Lung (tissue), 12 donors: ENCODE results near the gene ENPP1. TPM values are rescaled to one million over a fixed set of nuclear protein-coding genes. Genes with fewer than 3 reads are reported as not detected.

Source experiments
- ATAC-seq: fragments of 200-7000 bp; cut with Tn5 transposase; one replicate; pipeline ENCODE4 v1.9.1; 2020; ENCODE audit warnings: moderate number of reproducible peaks; ENCODE audit not compliant: insufficient read depth, low FRiP score
- DNase-seq, 3 donors: peaks; one replicate each; pipeline ENCODE4 v3.0.0-alpha.2; 2013 to 2017
- H3K27ac ChIP-seq, 2 donors: one replicate each; pipeline ENCODE4 v1.5.1; 2013; ENCODE audit warnings: mild to moderate bottlenecking in 2 of 2, moderate library complexity in 2 of 2, control low read depth in 1 of 2, inconsistent platforms in 1 of 2, low read depth in 1 of 2, low read length in 1 of 2
- H3K27me3 ChIP-seq, 3 donors: one replicate each; pipeline ENCODE4 v1.5.1; 2013; ENCODE audit warnings: low read length in 2 of 3; ENCODE audit not compliant: control insufficient read depth in 3 of 3, insufficient read depth in 3 of 3
- H3K36me3 ChIP-seq, 4 donors: one replicate each; pipeline ENCODE4 v1.5.1; 2013; ENCODE audit warnings: low read length in 4 of 4, mild to moderate bottlenecking in 1 of 4, moderate library complexity in 1 of 4; ENCODE audit not compliant: control insufficient read depth in 4 of 4, insufficient read depth in 4 of 4
- H3K4me1 ChIP-seq, 5 donors: one replicate each; pipeline ENCODE4 v1.5.1; 2013; ENCODE audit warnings: low read length in 5 of 5, mild to moderate bottlenecking in 2 of 5, moderate library complexity in 1 of 5; ENCODE audit not compliant: control insufficient read depth in 5 of 5, insufficient read depth in 5 of 5
- H3K4me3 ChIP-seq: one replicate; pipeline ENCODE4 v1.5.1; 2013; ENCODE audit warnings: mild to moderate bottlenecking, control low read depth, moderate library complexity
- H3K9ac ChIP-seq, 2 donors: one replicate each; pipeline ENCODE4 v1.5.1; 2013; ENCODE audit warnings: low read length in 2 of 2, control low read depth in 1 of 2; ENCODE audit not compliant: insufficient read depth in 1 of 2
- H3K9me3 ChIP-seq, 4 donors: one replicate each; pipeline ENCODE4 v1.5.1; 2013; ENCODE audit warnings: low read length in 3 of 4, mild to moderate bottlenecking in 1 of 4, moderate library complexity in 1 of 4; ENCODE audit not compliant: control insufficient read depth in 4 of 4, insufficient read depth in 3 of 4
- WGBS, 2 donors: extraction: QIAGEN DNeasy Blood & Tissue Kit; methylation state at CpG; one replicate each; pipeline ENCODE4 v1.1.7; 2013; 5-methylcytosine and 5-hydroxymethylcytosine counted together
- polyA plus RNA-seq, 2 donors: library from polyadenylated mRNA; stranded (reverse); fragments of 200-250 nt; gene quantifications; one replicate each; pipeline ENCODE4 v1.2.1, GENCODE V29; 2013
- total RNA-seq, 2 donors: library from RNA; depleted of rRNA in 1 of 2; stranded (reverse); fragments of >200 nt in 1 of 2; gene quantifications; one replicate each; pipeline ENCODE4 v1.2.1, GENCODE V29; 2014 to 2021
- TF ChIP-seq, protein P1 (sequence below): IDR thresholded peaks from 2 replicates; pipeline ENCODE4 v1.5.1; 2012; ENCODE audit warnings: mild to moderate bottlenecking; ENCODE audit errors: control extremely low read depth, extremely low read depth
- donor health status: control.
- donor health status: control.
- donor health status: Bipolar disorder and iron deficiency.
- donor health status: healthy.
- donor health status: DM: yes; HTN: yes; CAD: no.

The ENPP1 gene
- total and polyA plus RNA-seq, 4 donors = 0.21 to 7.3 (median 0.82) TPM

DNA sequence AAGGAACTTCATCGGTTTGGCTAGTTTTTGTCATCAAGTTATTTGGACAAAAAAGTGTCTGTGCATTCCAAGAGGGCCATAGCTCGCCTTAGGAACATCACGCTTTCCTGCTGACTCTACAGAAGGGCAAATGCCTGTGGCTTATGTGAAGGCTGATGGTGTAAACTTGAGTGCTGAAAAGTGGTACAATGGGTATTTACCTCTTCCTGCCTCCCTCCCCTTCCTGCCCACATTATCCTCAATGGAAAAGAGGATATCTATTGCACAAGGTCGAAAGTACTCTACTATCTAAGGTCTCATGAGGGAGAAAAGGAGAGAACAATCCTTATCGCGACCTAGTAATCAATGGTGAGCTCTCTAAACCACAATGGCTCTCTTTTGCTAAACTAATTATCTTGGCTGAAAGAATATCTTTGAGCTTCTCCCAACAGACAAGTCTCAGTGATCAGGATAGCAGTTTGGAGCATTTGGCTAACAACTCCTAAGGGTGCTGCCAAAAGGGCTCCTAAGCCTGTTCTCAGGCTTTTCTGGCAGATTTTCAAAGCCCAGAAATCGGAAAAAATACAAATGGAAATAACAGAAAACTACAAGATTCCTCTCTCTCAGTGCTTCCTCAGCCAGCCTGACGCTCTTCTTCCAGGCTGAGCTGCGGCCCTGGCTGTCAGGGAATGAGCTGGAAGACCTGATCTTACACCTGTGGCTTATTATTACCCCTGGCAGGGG is 42.6 kb upstream of the ENPP1 start:
- H3K27ac ChIP-seq = no peak overlapping the region
- DNase-seq (no peak), ATAC-seq (no peak)
- H3K9me3 ChIP-seq = no peaks in the 10 kb centered on the region
- H3K27me3 ChIP-seq = no peaks in the 10 kb centered on the region
- H3K4me3 ChIP-seq = no peak overlapping the region
- 76 to 83% methylated on average over 9 of the region's 9 CpGs for WGBS, 2 donors
- H3K36me3 ChIP-seq = no peaks in the 10 kb centered on the region
- no peak overlapping the region for H3K9ac ChIP-seq
- H3K4me1 ChIP-seq = peaks cover 0 to under 1% (median 0%) of the 10 kb centered on the region in 5 donors
- TF ChIP-seq, protein P1, sequence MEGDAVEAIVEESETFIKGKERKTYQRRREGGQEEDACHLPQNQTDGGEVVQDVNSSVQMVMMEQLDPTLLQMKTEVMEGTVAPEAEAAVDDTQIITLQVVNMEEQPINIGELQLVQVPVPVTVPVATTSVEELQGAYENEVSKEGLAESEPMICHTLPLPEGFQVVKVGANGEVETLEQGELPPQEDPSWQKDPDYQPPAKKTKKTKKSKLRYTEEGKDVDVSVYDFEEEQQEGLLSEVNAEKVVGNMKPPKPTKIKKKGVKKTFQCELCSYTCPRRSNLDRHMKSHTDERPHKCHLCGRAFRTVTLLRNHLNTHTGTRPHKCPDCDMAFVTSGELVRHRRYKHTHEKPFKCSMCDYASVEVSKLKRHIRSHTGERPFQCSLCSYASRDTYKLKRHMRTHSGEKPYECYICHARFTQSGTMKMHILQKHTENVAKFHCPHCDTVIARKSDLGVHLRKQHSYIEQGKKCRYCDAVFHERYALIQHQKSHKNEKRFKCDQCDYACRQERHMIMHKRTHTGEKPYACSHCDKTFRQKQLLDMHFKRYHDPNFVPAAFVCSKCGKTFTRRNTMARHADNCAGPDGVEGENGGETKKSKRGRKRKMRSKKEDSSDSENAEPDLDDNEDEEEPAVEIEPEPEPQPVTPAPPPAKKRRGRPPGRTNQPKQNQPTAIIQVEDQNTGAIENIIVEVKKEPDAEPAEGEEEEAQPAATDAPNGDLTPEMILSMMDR = no peak

DNA sequence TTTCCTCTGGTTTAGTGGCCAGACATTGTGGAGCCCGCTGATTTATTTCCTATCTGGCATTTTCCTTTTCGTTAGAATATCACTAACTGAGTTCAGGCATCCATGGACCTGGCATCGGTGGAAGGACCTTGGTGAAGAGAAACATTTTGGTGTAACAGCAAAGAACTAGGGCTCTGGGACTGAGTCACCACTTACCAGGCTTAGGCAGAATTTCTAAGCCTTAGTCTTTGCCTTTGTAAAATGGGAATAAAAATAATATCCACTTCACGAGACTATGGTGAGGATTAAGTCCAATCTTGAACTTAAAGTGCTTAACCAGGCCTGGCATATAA is 42.0 kb upstream of the ENPP1 start:
- 78 to 88% methylated on average over 4 of the region's 4 CpGs for WGBS, 2 donors
- TF ChIP-seq, protein P1 = no peak
- Histone ChIP-seq H3K4me1 (no peaks in the 10 kb centered on the region), H3K27me3 (no peaks in the 10 kb centered on the region), H3K4me3 (no peak overlapping the region), H3K9me3 (no peaks in the 10 kb centered on the region), H3K27ac (no peak overlapping the region), H3K9ac (no peak overlapping the region), H3K36me3 (no peaks in the 10 kb centered on the region)
- DNase-seq = no peak
- no peak for ATAC-seq

- TF ChIP-seq, protein P1 = no peak
- ATAC-seq (no peak), DNase-seq (no peak)
- Histone ChIP-seq H3K9ac (no peak overlapping the region), H3K27me3 (no peaks in the 10 kb centered on the region), H3K27ac (no peak overlapping the region), H3K4me1 (no peaks in the 10 kb centered on the region), H3K4me3 (no peak overlapping the region), H3K9me3 (no peaks in the 10 kb centered on the region), H3K36me3 (no peaks in the 10 kb centered on the region)
- WGBS, 2 donors = 88 to 94% methylated on average over 2 of the region's 2 CpGs
Measured at GRCh38 chr6:131766631-131767030, 41.2 kb upstream of the ENPP1 start.

DNA sequence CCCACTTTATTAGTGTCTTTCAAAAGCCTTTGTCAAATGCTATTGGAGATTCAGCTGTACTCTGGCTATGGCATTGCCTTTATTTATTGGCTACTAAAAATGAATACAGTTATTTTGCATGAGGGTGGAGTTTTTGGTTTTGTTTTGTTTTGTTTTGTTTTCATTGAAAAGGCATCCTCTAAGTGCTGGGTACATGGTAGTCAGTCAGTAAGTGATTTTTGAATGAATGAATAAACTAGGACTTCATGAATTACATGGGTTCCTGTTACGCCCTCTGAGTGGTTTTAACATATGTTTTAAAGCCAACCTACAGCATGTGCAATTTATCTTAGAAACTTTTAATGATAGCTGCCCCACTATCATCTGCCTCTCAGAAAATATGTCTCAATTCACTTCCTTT is 38.9 kb upstream of the ENPP1 start:
- WGBS, 2 donors = 96% methylated on average over 1 of the region's 1 CpG
- TF ChIP-seq, protein P1 = no peak
- DNase-seq (no peak), ATAC-seq (no peak)
- Histone ChIP-seq H3K9me3 (peaks cover 0 to 2% (median 0%) of the 10 kb centered on the region in 4 donors), H3K4me1 (no peaks in the 10 kb centered on the region), H3K27ac (no peak overlapping the region), H3K9ac (no peak overlapping the region), H3K27me3 (no peaks in the 10 kb centered on the region), H3K4me3 (no peak overlapping the region), H3K36me3 (no peaks in the 10 kb centered on the region)
